GM12878 (cell line): ENCODE data around the gene THUMPD2. TPM values are rescaled to one million over a fixed set of nuclear protein-coding genes. Genes with fewer than 3 reads are reported as not detected.

ENCODE experiments used
- ATAC-seq: fragments of 200-7000 bp; cut with Tn5 transposase; 3 replicates; pipeline ENCODE4 v1.9.1; 2020; ENCODE audit warnings: mild to moderate bottlenecking, moderate library complexity
- BruUV-seq: library from RNA; stranded (reverse); fragments of 400-500 nt; replicated peaks from 2 replicates; lab custom pipeline; 2021; lab: Mats Ljungman, UMichigan
- CTCF ChIA-PET: fragments of 300-600 bp; sonication (Branson Sonifier 250); formaldehyde crosslinking; extraction: SDS; loops from one replicate; lab custom pipeline; 2021; ENCODE audit warnings: inconsistent platforms; lab: Yijun Ruan, JAX
- POLR2A ChIA-PET: fragments of 350-600 bp; formaldehyde crosslinking; extraction: SDS; loops from one replicate; lab custom pipeline; 2021; ENCODE audit warnings: inconsistent platforms; lab: Charles Lee
- RAD21 ChIA-PET: fragments of 300-600 bp; sonication (Branson Sonifier 250); formaldehyde crosslinking; loops from one replicate; lab custom pipeline; 2023; ENCODE audit warnings: antibody characterized with exemption; ENCODE audit not compliant: unreplicated experiment; lab: Charles Lee
- SMC1A ChIA-PET: fragments of 300-600 bp; sonication (Branson Sonifier 250); formaldehyde crosslinking; loops from one replicate; lab custom pipeline; 2023; ENCODE audit not compliant: unreplicated experiment, uncharacterized antibody; lab: Charles Lee
- DNase-seq: peaks from one replicate; pipeline ENCODE4 v3.0.0-alpha.2; 2011; ENCODE audit warnings: low read depth, low spot score
- FAIRE-seq: peaks from 3 replicates; lab custom pipeline; 2011; peaks lifted over from hg19 to GRCh38; lab: Jason Lieb, UNC
- H2AFZ ChIP-seq: 2 replicates; pipeline ENCODE4 v1.6.0; 2011; ENCODE audit warnings: low read depth, low read length, control low read depth; ENCODE audit not compliant: control insufficient read depth
- H3K27ac ChIP-seq: 2 replicates; pipeline ENCODE4 v1.5.1; 2011; ENCODE audit warnings: control low read depth; ENCODE audit not compliant: control insufficient read depth, insufficient read depth
- H3K27me3 ChIP-seq, 2 experiments: replicated peaks in 1 of 2; 2 replicates each; pipeline versions ENCODE4 v1.6.0 to v1.6.1; 2011; ENCODE audit warnings: low read length in 1 of 2; ENCODE audit not compliant: control insufficient read depth in 2 of 2, insufficient read depth in 2 of 2
- H3K36me3 ChIP-seq, 2 experiments: 2 replicates each; pipeline ENCODE4 v1.5.1; 2011; ENCODE audit warnings: low read length in 1 of 2; ENCODE audit not compliant: control insufficient read depth in 2 of 2, insufficient read depth in 2 of 2
- H3K4me1 ChIP-seq: 2 replicates; pipeline ENCODE4 v1.6.1; 2011; ENCODE audit warnings: mild to moderate bottlenecking, low read length, moderate library complexity, mixed read lengths; ENCODE audit not compliant: control insufficient read depth, insufficient read depth
- H3K4me2 ChIP-seq: 2 replicates; pipeline ENCODE4 v1.6.0; 2011; ENCODE audit warnings: control low read depth; ENCODE audit not compliant: control insufficient read depth, insufficient read depth
- H3K4me3 ChIP-seq: fragments of 200-600 bp; sonication (generic); 2 replicates; pipeline ENCODE4 v1.5.1; 2016
- H3K79me2 ChIP-seq: 2 replicates; pipeline ENCODE4 v1.6.0; 2011; ENCODE audit warnings: low read length; ENCODE audit not compliant: control insufficient read depth, insufficient read depth
- H3K9ac ChIP-seq: 2 replicates; pipeline ENCODE4 v1.8.0; 2011; ENCODE audit warnings: low read length, control low read depth, mixed read lengths; ENCODE audit not compliant: control insufficient read depth, insufficient read depth
- H3K9me3 ChIP-seq: replicated peaks from 3 replicates; pipeline ENCODE4 v1.5.1; 2011; ENCODE audit warnings: mild to moderate bottlenecking, low read length; ENCODE audit not compliant: control insufficient read depth, insufficient read depth
- H4K20me1 ChIP-seq: 2 replicates; pipeline ENCODE4 v1.6.0; 2011; ENCODE audit not compliant: control insufficient read depth, insufficient read depth
- ETV6 ChIP-seq, 2 experiments: fragments of 450-650 bp in 1 of 2; IDR thresholded peaks in 1 of 2; conservative IDR thresholded peaks in 1 of 2; 2 replicates each; pipeline ENCODE4 v1.6.1; 2014; ENCODE audit warnings: antibody characterized with exemption in 1 of 2, borderline replicate concordance in 1 of 2, low read depth in 1 of 2, mild to moderate bottlenecking in 1 of 2, moderate library complexity in 1 of 2
- NRF1 ChIP-seq: conservative IDR thresholded peaks from 2 replicates; pipeline ENCODE4 v1.6.1; 2011; ENCODE audit warnings: mild to moderate bottlenecking, low read depth, low read length, improper control_type of control experiment
- SP1 ChIP-seq: IDR thresholded peaks from one replicate; pipeline ENCODE4 v1.6.1; 2011; ENCODE audit warnings: low read depth, low read length
- WGBS: methylation state at CpG from one replicate; pipeline ENCODE4 v1.1.6; 2016; ENCODE audit warnings: low lambda C conversion rate; ENCODE audit not compliant: insufficient replicate concordance, insufficient coverage; ENCODE audit errors: missing lambda C conversion rate; 5-methylcytosine and 5-hydroxymethylcytosine counted together
- in situ Hi-C: fragments of 300-500 bp; cut with MboI; formaldehyde crosslinking; loops from 9 replicates; pipeline ENCODE4 v1.14.3; 2018; ENCODE audit warnings: mixed read lengths
- intact Hi-C: fragments of 100-400 bp; cut with micrococcal nuclease; formaldehyde crosslinking; loops from one replicate; pipeline ENCODE4 v1.14.2; 2022; ENCODE audit not compliant: unreplicated experiment
- polyA plus RNA-seq, 11 experiments: library from polyadenylated mRNA; depleted of rRNA in 4 of 11; unstranded in 6 of 11; stranded (reverse) in 5 of 11; fragments of >200 nt; fragmentation: Nextera tagmentation in 4 of 11; fragmentation: Illumina TruSeq in 1 of 11; extraction: Ambion mirVana in 4 of 11; extraction: Trizol in 1 of 11; gene quantifications; 1 replicate in 1 of 11; 2 replicates in 10 of 11; pipeline versions ENCODE4 v1.2.1 to v1.2.3, GENCODE V29; 2011 to 2016; ENCODE audit warnings: inconsistent platforms in 2 of 11, missing spikeins in 2 of 11, low read depth in 1 of 11
- total RNA-seq, 4 experiments: library from RNA; depleted of rRNA in 3 of 4; stranded (reverse); fragments of >200 nt in 3 of 4; fragmentation: Illumina TruSeq in 1 of 4; extraction: Trizol in 1 of 4; gene quantifications; 2 replicates each; pipeline versions ENCODE4 v1.2.1 to v1.2.3, GENCODE V29; 2013 to 2021
- TF ChIP-seq, protein P1 (sequence below): fragments of 450-650 bp; IDR thresholded peaks from 2 replicates; pipeline ENCODE4 v1.6.1; 2016; ENCODE audit warnings: mild to moderate bottlenecking, moderate library complexity, borderline replicate concordance

The THUMPD2 gene
- total and polyA plus RNA-seq, 10 of the 15 experiments (the other 5 are each of a cell fraction or from before 2014, with no cell fraction given) = 6.7 to 19.7 (median 13.8) TPM

DNA sequence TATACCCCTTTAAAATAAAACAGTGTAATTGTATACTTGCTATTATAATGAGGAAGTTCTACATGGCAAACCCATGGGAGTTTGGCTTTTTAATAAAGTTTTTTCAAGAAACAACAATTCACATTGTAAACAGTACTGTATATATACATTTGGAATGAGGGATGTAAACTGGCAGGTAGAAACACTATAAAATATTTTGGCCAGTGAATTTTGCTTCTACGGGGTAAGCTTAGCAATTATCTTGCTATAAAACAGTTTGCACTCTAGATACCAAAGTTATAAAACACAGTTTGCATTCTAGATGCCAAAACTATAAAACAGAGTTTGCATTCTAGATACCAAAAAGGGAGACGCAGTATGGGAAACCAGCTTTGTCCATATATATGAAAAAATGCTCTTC, 16.6 kb downstream of the THUMPD2 start:
- RAD21 ChIA-PET = no interaction called here
- SMC1A ChIA-PET = no interaction called here
- POLR2A ChIA-PET = no interaction called here
- Histone ChIP-seq H3K27ac (no peak overlapping the region), H3K4me1 (0 out of 2 replicates have a peak, but pooled peaks cover 3% of the 10 kb centered on the region), H3K36me3 (peaks cover 0 to 16% of the 10 kb centered on the region in 2 experiments; a peak in 2 of 4 replicates), H4K20me1 (no peaks in the 10 kb centered on the region), H3K9me3 (no peaks in the 10 kb centered on the region), H2AFZ (no peak overlapping the region), H3K27me3 (no peaks in the 10 kb centered on the region), H3K4me2 (no peak overlapping the region), H3K4me3 (no peak overlapping the region), H3K79me2 (no peaks in the 10 kb centered on the region), H3K9ac (no peak overlapping the region)
- ATAC-seq (no peak), FAIRE-seq (no peak), DNase-seq (no peak)
- CTCF ChIA-PET = no interaction called here
- in situ Hi-C loops = no loop called here
- TF ChIP-seq ETV6 (conservative IDR thresholded peaks at IDR 0.05 in 1 of 2, IDR thresholded peaks at IDR 0.05 in 1 of 2; ENCODE audit: borderline replicate concordance in 1 of 2, low read depth in 1 of 2) = no peak
- TF ChIP-seq, protein P1, sequence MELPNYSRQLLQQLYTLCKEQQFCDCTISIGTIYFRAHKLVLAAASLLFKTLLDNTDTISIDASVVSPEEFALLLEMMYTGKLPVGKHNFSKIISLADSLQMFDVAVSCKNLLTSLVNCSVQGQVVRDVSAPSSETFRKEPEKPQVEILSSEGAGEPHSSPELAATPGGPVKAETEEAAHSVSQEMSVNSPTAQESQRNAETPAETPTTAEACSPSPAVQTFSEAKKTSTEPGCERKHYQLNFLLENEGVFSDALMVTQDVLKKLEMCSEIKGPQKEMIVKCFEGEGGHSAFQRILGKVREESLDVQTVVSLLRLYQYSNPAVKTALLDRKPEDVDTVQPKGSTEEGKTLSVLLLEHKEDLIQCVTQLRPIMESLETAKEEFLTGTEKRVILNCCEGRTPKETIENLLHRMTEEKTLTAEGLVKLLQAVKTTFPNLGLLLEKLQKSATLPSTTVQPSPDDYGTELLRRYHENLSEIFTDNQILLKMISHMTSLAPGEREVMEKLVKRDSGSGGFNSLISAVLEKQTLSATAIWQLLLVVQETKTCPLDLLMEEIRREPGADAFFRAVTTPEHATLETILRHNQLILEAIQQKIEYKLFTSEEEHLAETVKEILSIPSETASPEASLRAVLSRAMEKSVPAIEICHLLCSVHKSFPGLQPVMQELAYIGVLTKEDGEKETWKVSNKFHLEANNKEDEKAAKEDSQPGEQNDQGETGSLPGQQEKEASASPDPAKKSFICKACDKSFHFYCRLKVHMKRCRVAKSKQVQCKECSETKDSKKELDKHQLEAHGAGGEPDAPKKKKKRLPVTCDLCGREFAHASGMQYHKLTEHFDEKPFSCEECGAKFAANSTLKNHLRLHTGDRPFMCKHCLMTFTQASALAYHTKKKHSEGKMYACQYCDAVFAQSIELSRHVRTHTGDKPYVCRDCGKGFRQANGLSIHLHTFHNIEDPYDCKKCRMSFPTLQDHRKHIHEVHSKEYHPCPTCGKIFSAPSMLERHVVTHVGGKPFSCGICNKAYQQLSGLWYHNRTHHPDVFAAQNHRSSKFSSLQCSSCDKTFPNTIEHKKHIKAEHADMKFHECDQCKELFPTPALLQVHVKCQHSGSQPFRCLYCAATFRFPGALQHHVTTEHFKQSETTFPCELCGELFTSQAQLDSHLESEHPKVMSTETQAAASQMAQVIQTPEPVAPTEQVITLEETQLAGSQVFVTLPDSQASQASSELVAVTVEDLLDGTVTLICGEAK = peak; percentile 40
- TF ChIP-seq SP1 = no peak
- no peak for TF ChIP-seq NRF1
- intact Hi-C loops = no loop called here
- WGBS = 100% methylated on average over 2 of the region's 2 CpGs
- no TSS peak for BruUV-seq
